Colon (tissue), 2 donors: ENCODE data around the gene TMEM143.
"Not testable (repeated sequence)": the region's sequence is repeated elsewhere in the genome, so short reads cannot be mapped to it uniquely, and the experiment has no call there.

ENCODE experiments used
- FAIRE-seq: peaks from 2 replicates; lab custom pipeline; 2012; peaks lifted over from hg19 to GRCh38; lab: Jason Lieb, UNC
- donor health status: control.
- donor health status: control.

Gene TMEM143

DNA sequence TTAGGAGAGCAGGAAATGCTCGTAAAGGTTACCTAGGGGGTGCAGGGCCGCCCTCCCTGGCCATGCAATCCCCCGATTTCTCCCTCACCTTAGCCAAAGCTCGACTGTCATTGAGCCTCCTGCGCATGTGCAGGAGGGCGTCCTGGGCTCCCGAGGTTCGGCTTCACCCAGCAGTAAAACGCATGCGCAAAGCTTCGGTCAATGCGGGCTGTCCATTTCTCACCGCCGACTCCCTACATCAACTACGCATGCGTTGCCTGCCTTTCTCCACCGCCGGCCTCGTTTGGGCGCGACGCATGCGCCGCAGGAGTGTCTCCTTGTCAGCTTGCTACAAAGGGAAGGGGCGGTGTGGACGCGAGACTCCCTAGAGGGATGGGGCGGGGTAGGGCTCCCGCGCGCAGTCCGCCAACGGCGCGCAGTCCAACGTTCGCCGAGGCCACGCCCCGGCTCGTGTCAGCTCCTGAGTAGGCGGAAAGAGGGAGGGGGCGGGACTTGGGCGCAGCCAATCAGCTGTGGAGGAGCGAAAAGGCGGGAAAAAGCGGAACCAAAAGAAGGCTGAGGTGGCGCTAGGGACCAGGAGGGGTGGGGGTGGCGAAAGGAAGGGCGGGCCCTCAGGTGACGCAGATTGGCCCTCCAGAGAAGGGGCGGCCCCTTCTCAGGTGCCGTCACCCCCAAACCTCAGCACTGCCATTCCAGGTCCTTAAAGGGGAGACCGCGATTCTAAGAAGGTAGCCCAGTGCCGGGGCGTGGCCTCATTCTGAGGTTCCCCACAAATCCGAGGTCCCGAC, at the start of gene TMEM143, which contains the start of gene SYNGR4:
Gene TMEM143 (minus strand): TSS at position 131 of the 788 bp plus-strand sequence. CDS start 20 bp downstream, at position 111.
Gene SYNGR4 (plus strand): TSS at position 558 of the 788 bp plus-strand sequence. CDS start 1,476 bp downstream, outside the sequence.
- FAIRE-seq: peak; percentile 79

DNA sequence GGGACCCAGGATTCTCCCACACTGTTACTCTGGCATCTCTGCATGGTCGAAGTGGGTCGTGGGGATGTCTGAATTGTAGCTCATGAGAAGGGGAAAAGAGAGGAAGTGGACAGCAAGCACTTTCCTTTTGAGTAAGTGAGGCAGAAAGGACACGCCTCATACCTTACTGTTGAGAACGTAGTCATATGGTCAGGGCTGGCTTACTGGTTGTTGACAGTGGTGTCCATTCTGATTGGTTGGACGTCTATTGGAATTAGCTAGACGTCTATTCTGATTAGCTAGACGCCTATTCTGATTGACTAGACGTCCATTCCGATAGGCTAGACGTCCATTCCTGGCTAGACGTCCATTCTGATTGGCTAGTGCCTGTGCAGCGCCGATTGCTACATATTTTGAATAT, 42.1 kb upstream of the TMEM143 start:
- FAIRE-seq: no peak

DNA sequence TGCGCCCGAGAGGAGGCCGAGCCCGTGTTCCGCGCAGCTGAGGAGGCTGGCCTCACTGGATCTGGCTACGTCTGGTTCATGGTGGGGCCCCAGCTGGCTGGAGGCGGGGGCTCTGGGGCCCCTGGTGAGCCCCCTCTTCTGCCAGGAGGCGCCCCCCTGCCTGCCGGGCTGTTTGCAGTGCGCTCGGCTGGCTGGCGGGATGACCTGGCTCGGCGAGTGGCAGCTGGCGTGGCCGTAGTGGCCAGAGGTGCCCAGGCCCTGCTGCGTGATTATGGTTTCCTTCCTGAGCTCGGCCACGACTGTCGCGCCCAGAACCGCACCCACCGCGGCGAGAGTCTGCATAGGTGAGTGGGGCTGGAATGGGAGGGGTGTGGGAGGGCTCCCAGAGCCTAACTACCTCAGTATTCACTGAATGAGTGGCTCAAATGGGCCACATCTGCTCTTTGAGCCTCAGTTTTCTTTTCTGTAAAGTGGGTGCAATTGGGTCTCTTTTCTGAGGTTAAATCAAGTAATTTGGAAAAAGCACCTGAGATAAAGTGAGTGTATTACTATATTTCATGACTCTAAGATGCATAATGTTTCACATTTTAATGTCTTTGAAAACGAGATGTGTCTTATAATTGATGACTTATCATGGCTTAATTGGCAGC, 41.4 kb upstream of the TMEM143 start:
- no peak for FAIRE-seq

DNA sequence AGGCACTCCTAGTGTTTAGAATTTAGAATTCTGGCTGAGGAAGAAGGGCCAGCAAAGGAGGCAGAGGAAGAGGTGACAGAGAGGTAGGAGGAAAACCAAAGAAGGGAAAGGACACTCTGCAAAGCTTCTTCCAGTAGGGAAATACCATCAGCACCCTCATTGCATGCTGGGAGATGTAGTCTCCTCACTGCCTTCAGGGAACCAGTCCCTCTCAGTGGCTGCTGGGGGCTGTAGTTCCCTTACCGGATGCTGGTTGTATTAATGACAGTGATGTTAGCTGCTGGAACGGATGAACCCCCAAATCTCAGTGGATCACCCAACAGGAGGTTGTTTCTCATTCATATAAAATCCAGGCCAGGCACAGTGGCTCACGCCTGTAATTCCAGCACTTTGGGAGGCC, 39.9 kb upstream of the TMEM143 start:
- no peak for FAIRE-seq

DNA sequence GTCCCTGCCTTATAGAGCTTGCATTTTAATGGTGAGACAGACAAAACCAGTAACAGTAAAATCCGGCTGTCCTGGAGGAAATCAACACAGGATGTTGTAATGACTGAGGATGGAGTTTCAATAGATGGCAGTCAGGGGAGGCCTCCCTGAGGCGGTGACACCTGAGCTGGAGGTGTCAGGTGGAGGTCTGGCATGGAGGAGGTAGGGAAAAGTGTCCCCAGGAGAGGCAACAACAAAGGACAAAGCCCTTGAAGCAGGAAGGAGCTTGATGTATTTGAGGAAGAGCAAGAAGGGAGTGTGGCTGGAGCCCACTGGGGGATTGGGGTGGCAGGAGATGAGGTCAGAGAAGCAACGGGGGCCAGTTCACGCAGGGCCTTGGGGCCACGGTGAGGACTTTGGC, 37.5 kb upstream of the TMEM143 start:
- FAIRE-seq: no peak

DNA sequence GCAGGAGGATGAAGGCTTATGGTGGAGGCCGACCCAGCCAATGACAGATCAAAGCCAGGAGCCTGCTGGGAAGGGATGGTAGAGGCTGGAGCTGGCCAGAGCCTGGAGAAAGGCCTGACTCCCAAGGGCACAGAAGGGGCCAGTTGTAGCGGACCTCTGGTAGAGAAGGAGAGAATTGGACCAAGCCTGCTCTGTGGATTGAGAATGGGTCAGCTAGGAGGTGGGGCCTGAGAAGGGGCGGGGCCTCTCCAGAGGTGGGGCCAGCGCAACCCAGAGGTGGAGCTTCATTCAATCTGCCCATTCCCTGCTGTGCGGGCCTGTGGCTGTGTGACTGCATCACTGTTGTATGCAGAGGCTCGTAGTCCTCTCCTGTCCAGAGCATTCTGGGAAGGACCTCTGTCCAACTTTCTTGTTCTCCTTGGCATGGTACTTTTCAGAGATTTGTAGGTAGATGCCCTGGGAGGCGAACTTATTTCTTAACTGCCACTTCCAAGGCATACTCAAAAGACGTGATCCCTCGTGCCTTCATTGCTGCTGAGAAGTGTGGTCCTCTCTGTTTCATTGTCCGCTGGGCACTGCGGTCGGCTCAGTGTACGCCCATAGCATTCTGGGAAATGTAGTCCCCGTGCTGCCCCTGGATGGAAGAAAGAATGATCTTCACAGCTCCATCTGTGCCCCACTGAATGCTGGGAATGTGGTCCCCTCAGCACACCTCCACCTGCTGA, 36.4 kb upstream of the TMEM143 start:
- FAIRE-seq: no peak

DNA sequence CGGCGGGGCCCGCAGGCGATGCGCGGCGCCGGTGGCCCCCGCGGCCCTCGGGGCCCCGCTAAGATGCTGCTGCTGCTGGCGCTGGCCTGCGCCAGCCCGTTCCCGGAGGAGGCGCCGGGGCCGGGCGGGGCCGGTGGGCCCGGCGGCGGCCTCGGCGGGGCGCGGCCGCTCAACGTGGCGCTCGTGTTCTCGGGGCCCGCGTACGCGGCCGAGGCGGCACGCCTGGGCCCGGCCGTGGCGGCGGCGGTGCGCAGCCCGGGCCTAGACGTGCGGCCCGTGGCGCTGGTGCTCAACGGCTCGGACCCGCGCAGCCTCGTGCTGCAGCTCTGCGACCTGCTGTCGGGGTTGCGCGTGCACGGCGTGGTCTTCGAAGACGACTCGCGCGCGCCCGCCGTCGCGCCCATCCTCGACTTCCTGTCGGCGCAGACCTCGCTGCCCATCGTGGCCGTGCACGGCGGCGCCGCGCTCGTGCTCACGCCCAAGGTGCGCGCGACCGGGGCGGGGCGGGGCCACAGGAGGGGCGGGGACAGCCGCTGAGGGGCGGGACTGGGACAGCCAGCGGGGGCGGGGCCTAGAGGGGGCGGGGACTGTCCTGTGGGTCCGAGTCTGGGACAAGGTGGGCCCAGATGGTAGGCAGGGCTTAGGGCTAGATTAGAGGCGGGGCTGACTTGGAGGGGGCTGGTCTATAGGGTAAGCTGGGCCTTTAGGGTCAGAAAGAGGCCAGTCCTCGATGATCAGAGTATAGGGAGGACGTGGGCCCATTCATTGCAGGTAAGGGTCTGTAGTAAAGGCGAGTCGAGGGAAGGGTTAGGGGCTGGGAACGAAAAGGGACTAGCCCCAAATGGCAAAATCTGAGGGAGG, 34.9 kb upstream of the TMEM143 start:
- no peak for FAIRE-seq

DNA sequence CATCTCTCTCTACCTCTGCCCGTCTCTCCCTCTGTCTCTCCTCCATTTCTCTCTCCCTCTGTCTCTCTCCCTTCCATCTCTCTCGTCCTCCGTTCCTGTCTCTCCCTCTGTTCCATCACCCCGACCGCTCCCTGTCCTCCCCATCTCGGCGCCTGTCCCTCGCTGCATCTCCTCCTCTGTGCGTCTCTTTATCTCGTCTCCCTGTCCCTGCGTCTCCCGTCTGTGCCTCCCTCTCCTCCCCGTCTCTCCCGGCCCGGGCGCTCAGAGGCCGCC, 34.3 kb upstream of the TMEM143 start:
- FAIRE-seq: no peak

DNA sequence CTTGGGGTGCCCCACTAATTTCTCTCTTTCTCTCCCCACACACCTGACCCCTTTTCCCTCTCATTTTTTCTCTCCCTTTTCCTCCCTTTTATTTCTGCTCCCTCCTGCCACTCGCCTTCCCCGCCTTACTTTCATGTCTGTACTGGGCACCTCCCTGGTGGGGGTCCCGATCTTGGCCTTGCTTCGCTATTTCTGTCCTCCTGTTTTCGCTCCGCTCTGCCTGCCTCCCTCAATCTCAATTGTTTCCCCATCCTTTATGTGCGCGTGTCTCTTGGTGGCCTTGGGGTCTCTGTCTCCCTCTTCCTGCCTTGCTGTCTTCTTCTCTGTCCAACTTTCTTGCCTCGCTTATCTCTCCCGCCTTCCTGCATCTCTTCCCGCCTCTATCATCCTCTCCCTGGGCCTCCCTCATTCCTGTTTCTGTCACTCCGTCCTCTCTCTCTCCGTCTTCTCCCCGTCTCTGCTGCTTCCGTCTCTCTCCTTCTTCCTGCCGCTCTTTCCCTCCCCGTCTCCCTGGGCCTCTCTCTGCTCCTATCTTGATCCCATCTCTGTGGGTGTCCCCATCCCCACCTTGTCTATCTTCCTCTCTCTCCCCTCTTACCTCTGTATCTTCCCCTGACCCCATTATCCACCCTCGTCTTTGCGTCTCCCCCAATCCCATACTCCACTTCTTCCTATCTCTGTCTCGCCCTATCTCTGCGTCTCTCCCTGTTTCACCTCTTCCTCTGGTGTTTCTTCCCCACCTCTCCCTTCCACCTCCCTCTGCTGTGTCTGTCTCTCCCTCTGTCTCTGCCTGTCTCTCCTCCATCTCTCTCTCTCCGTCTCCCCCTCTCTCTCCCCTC, 33.7 kb upstream of the TMEM143 start:
- no peak for FAIRE-seq

DNA sequence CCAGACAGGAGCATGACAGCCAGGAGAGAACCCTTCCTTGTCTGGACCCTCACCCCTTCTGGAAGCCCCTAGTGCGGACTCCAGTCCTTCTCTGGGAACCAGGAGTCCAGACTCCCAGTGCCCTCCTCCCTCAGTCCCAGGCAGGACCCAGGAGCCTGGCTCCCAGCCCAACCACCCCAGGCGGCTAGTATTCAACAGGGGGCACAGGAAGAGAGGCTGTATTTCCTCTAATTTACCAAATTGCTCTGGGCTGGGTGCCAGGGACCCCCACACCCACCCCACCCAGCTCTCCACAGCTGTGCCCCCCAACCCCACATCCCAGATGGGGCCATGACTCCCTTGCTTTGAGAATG, 33.1 kb upstream of the TMEM143 start:
- no peak for FAIRE-seq

DNA sequence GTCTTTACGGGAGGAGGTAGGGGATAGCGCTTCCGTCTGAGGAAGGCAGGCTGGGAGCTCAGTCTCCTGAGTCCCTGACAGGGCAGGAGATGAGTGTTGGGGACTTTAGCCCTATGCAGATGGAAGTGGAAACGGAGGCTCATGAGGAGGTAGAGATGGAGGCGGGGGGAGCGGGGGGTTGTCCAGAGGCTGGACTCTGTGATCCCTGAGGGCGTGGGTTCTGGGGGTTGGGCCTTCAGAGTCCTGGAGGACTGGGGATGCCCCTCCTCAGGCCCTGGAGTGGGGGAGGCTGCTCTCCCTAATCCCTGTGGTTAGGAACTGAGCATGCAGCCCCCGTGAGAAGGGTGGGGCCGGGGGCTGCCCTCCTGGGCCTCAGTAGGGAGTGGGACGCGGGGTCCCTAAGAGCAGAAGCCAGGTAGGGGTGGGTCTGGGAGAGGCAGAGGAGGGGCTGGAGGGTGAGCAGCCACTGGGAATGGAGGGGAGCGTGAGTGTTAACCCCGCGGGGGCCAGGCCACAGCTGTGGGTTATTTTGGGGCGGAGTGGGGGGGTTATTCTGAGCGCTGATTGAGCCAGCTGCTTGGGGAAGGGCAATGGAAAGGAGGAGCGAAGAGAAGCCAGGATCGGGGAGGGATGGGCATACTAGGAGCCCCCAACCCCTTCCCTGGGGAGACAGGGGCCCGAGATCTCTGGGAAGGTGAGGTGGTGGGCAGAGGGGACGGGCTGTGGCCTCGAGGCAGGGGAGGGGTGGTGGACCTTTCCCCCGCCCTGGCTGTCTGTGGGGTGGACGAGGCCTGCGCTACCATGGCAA, 32.5 kb upstream of the TMEM143 start:
- no peak for FAIRE-seq

DNA sequence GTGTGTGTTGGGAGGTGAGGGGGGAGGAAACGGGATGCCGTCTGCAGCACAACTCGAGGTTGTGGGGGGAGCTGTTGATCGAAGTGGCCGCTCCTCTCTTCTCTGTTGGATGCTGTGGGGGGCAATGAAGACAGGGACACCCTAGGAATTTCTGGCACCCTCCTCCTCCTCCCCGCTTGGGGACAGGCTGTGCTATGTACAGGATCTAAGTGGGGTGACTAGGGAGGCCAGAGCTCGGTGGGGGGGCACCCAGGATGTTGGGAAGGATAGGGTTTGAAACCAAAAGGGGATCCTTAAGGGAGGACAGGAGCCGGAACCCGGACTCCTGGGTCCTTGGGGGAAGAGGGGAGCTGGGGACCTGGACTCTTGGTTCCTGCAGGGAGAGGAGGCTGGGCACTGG, 31.8 kb upstream of the TMEM143 start:
- FAIRE-seq: no peak

DNA sequence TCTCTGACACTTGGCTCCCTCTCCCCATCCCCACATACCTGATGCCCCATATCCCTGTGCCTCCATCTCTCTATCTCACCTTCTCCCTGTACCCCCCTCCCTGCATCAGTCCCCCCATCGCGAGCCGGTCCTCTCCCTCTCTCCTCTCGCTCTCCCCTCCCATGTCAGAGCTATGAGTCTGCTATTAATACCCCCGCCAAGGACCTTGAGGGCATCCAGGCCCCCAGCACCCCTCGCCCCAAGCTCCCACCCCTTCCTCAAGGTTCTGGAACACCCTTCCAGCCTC, 31.4 kb upstream of the TMEM143 start:
- no peak for FAIRE-seq

DNA sequence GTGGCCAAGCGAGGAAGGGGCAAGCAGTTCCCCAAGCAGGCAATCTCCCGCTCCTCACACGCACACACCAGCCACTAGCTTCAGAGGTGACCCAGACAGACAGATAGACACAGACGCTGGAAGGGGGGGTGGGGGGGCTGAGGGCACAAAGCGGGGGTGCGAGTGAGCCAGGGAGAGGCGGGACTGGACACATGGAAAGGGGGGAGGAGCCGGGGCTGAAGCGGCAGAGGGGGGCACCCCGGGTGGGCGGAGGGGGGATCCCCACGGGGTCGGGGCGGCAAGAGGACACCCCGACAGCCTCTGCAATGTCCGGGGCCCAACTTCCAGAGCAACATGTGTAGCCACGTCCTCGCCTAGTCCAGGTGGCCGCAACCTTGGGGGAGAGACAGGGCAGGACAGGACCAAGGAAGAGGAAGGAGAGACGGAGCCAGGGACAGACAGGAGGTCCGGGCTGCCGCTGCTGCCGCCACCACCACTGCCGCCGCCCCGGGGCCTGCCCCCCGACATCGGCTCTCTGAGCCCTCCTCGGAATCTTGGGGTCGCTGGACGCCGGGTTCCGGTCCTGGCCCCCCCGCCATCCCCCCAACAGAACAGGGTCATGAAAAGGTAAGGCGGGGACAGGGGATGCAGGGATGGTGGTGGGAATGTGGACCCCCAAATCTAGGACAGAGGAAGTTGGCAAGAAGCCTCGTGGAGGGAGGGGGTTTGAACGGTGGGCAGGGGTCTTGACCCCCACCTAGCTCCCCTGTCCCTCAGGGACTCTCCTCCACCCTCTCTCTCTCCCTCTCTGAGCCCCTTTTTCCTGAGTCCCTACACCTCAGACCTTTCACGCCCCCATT, 30.8 kb upstream of the TMEM143 start:
- no peak for FAIRE-seq

DNA sequence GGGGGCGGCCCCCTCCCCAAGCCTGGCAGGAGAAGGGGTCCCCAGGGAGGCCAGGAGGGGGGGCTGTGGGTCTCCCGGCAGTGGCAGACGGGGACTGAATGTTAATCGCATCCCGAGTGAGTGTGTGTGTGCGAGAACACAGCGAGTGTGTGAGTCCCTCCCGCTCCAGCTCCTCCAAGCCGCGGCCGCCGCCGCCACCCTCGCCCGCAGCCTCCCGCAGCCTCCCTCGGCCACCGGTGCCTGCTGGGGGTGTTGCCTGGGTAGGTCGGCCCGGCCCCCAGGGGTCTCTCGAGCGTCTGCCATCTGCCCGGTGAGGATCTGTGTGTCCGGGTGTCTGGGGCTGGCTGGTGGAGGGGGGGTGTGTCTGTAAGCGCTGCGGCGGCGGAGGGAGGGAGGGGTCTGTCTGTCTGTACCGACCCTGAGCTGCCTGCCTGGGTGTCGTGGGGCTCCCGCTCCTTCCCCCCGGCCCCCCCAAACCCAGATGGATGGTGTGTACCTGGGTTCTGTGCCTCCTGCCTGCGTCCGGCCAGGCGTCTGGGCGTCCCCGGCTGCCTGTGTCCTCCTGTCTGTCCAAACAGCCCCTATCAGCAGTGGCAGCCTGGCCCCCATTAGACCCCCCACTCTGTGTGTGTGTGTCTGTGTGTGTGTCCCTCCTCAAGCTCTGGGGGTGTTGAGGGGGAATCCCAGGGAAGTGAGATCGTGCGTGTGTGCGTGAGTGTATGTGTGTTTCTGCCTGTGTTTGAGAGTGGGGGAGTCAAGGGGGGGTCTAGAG, 30.0 kb upstream of the TMEM143 start, which contains the start of gene GRIN2D:
Gene GRIN2D (plus strand): TSS at position 110 of the 772 bp plus-strand sequence. CDS start 4,725 bp downstream, outside the sequence.
- no peak for FAIRE-seq

DNA sequence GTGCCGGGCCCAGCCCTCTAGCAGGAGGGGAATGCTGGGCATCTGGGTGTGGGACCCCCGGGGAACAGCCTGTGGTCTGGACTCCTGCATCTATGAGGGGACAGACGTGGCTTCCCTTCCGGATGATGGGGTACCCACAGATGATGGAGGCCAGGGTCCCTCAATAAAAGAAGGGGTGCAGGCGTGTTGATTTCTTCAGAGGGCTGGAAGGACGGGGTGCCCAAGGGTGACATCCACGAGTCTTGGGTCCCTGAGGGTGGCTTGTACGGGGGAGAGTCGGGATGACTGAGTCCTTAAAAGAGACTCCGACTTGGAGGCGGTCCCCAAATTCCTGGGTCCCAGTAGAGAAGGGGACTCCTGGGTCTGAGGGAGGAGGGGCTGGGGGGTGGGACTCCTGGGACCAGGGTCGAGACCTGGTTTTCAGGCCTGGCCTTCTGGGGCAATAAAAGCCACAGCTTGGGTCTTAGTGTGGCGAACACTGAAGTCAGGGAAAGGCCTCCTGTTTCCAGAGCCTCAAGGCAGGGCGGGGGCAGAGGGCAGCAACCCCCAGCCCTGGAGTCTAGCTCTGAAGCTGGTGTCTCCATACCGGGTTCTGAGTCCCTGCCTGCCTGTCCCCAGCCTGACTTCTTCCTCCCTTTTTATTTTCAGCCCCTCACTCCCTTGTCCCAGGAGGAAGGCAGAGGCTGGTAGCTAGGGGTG, 29.3 kb upstream of the TMEM143 start:
- FAIRE-seq: no peak

DNA sequence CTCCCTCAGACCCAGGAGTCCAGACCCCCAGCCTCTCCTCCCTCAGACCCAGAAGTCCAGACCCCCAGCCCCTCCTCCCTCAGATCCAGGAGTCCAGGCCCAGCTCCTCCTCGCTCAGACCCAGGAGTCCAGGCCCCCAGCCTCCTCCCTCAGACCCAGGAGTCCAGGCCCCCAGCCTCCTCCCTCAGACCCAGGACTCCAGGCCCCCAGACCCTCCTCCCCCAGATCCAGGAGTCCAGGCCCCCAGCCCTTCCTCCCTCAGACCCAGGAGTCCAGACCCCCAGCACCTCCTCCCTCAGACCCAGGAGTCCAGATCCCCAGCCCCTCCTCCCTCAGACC, 28.2 kb upstream of the TMEM143 start:
- not testable (repeated sequence) for FAIRE-seq
